ENCODE measurements around the gene GBP6.

DNA sequence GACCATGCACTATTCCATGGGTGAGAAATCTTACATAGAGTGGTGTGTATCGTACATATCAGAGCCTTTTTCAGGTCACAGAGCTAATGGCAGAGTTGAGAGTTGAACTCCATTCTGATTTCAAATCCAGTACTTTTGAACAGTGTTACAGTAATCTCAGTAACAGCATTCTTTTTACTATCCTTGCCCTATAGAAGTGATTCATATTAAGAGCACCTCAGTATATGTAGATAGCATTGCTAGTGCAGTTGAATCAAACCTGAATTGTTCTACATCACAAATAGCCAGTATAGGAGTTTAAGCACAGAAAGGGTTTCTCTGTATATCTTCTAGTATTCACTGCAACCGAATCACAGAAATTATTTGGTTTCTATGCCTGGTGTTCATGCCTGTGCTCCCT, 11.4 kb upstream of the GBP6 start:
- TF ChIP-seq, protein P1, sequence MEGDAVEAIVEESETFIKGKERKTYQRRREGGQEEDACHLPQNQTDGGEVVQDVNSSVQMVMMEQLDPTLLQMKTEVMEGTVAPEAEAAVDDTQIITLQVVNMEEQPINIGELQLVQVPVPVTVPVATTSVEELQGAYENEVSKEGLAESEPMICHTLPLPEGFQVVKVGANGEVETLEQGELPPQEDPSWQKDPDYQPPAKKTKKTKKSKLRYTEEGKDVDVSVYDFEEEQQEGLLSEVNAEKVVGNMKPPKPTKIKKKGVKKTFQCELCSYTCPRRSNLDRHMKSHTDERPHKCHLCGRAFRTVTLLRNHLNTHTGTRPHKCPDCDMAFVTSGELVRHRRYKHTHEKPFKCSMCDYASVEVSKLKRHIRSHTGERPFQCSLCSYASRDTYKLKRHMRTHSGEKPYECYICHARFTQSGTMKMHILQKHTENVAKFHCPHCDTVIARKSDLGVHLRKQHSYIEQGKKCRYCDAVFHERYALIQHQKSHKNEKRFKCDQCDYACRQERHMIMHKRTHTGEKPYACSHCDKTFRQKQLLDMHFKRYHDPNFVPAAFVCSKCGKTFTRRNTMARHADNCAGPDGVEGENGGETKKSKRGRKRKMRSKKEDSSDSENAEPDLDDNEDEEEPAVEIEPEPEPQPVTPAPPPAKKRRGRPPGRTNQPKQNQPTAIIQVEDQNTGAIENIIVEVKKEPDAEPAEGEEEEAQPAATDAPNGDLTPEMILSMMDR (IDR thresholded peaks at IDR 0.05) = no peak
- TF ChIP-seq EZH2 (IDR thresholded peaks at IDR 0.05; ENCODE audit: borderline replicate concordance, insufficient read depth, low read depth, low read length, poor library complexity, severe bottlenecking) = no peak

Measured in B cell (primary cell).